H1 (cell line): Measurements from ENCODE around the gene L2HGDH.

Experiments
- POLR2AphosphoS5 ChIP-seq: IDR thresholded peaks from 2 replicates; pipeline ENCODE4 v1.6.1; 2011; ENCODE audit warnings: low read depth, low read length
- YY1 ChIP-seq: IDR thresholded peaks from 2 replicates; pipeline ENCODE4 v1.6.1; 2011; ENCODE audit warnings: low read depth, mild to moderate bottlenecking, low read length

DNA sequence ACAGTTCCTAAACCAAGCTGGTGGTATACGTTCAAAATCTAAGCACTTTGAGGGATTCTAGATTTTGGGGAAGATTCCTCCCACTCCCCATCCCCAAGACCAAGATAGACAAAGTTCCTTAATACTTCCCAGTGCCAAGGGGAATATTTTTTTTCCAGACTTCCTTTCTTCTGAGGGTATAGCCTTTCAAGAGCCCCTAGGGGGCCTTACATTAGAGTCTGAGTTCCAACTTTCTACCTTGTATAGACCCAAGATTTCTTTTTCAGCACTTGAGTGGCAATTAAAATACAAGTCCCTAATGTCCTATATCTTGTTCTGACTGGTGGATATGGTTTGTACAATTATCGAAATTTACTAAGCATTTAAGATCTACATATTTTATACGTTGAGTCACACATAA lies 52.0 kb downstream of the L2HGDH start:
- TF ChIP-seq YY1 (no peak), POLR2AphosphoS5 (no peak)
